Loucy (cell line): ENCODE results near the gene PPP1R16B.

Experiments used
- CTCF ChIP-seq: fragments of 200-600 bp; sonication (generic); conservative IDR thresholded peaks from 2 replicates; pipeline ENCODE4 v1.5.1; 2014; ENCODE audit warnings: mild to moderate bottlenecking, antibody characterized with exemption, low read length
- EZH2phosphoT487 ChIP-seq: fragments of 200-600 bp; IDR thresholded peaks from 2 replicates; pipeline ENCODE4 v1.6.1; 2018; ENCODE audit warnings: antibody characterized with exemption, mild to moderate bottlenecking, moderate library complexity, borderline replicate concordance

DNA sequence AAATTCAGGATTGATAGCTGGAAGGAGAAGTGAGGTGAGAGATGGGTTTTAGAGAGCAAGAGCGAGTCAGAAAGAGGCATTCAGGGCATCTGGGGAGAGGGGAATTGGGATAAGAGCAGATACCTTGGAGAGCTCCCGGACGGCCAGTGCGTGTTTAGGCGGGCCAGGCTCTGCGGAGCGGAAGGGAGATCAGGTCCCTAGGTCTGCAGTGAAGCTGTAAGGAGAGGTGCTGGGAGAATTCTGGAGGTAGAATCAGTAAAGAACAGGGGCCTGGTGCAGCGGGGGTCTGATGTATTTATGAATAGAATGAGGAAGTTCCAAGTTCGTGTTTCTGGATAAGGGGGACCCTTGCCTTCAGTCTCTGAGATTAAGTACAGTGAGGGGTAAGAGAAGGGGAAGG lies 73.4 kb downstream of the PPP1R16B start:
- no peak for TF ChIP-seq CTCF
- TF ChIP-seq EZH2phosphoT487, result no peak
